Measurements from ENCODE around the gene OR9G1.

Gene OR9G1

DNA sequence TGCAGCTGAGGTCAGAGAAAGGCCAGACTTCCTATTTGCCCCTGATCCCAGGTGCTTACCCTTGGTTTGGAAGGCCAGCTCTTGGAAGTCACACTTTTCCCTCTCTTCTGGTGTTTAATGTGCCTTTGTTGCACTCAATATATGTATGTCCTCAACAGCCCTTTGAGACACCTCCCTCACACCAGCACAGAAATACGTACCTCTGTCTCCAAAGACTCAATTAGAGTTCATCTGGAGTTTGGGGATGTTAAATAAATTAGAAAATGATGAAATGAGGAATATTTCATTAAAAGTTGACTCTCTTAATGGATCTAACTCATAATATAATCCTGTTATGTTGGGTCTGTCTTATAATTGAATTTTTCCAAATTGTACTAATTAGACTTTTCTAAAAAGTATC lies 49.7 kb downstream of the OR9G1 start, which contains the start of gene OR9G4:
Gene OR9G4 (minus strand): TSS at position 101 of the 400 bp plus-strand sequence. CDS start 4,931 bp downstream, outside the sequence.
- Histone ChIP-seq H3K27me3 (ENCODE audit: insufficient read depth, low read length, poor library complexity, severe bottlenecking) (no peaks in the 10 kb centered on the region), H3K4me3 (ENCODE audit: low read length, poor library complexity, severe bottlenecking) (no peak within 1 kb of the TSS), H3K9me2 (replicated peaks; ENCODE audit: low read depth, low read length) (no peaks in the 10 kb centered on the region), H3K36me3 (ENCODE audit: insufficient read depth, low read length) (no peaks in the 10 kb centered on the region), H4K20me1 (ENCODE audit: insufficient read depth, low read length, poor library complexity, severe bottlenecking) (no peaks in the 10 kb centered on the region), H3K4me2 (ENCODE audit: low read depth, low read length, poor library complexity, severe bottlenecking) (no peak within 1 kb of the TSS), H3K79me2 (ENCODE audit: insufficient read depth, low read length) (no peaks in the 10 kb centered on the region), H3K4me1 (ENCODE audit: insufficient read depth, low read length, poor library complexity, severe bottlenecking) (no peaks in the 10 kb centered on the region), H3K9ac (ENCODE audit: low read depth, low read length, poor library complexity, severe bottlenecking) (no peak within 1 kb of the TSS), H2AFZ (ENCODE audit: low read length) (no peak within 1 kb of the TSS), H3K9me3 (ENCODE audit: insufficient read depth, low read depth, low read length) (no peaks in the 10 kb centered on the region), H3F3A (ENCODE audit: low read depth) (no peaks in the 10 kb centered on the region)
- TF ChIP-seq, protein P1, sequence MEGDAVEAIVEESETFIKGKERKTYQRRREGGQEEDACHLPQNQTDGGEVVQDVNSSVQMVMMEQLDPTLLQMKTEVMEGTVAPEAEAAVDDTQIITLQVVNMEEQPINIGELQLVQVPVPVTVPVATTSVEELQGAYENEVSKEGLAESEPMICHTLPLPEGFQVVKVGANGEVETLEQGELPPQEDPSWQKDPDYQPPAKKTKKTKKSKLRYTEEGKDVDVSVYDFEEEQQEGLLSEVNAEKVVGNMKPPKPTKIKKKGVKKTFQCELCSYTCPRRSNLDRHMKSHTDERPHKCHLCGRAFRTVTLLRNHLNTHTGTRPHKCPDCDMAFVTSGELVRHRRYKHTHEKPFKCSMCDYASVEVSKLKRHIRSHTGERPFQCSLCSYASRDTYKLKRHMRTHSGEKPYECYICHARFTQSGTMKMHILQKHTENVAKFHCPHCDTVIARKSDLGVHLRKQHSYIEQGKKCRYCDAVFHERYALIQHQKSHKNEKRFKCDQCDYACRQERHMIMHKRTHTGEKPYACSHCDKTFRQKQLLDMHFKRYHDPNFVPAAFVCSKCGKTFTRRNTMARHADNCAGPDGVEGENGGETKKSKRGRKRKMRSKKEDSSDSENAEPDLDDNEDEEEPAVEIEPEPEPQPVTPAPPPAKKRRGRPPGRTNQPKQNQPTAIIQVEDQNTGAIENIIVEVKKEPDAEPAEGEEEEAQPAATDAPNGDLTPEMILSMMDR (conservative IDR thresholded peaks at IDR 0.05; ENCODE audit: low read length): no peak
- TF ChIP-seq EZH2phosphoT487 (IDR thresholded peaks at IDR 0.05; ENCODE audit: borderline replicate concordance): no peak

DNA sequence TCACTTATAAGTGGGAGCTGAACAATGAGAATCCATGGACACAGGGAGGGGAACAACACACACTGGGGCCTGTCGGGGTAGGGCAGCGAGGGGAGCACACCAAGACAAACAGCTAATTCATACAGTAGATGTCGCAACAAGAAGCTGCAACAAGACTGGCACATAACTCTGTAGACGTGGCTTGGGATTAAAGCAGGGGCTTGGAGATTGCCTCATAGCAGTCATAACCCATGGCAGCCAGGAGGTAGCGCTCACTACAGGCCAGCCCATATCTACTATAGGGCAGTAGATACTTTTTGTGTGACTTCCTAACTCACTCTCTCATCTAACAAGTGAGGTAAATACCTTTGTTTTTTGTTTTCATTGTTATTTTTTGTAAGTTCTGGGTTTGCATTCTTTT lies 51.3 kb downstream of the OR9G1 start:
- Histone ChIP-seq H3K9me2 (replicated peaks; ENCODE audit: low read depth, low read length) (no peaks in the 10 kb centered on the region), H4K20me1 (ENCODE audit: insufficient read depth, low read length, poor library complexity, severe bottlenecking) (no peaks in the 10 kb centered on the region)
- TF ChIP-seq EZH2phosphoT487 (IDR thresholded peaks at IDR 0.05; ENCODE audit: borderline replicate concordance): no peak
- TF ChIP-seq, protein P1 (conservative IDR thresholded peaks at IDR 0.05; ENCODE audit: low read length): no peak

DNA sequence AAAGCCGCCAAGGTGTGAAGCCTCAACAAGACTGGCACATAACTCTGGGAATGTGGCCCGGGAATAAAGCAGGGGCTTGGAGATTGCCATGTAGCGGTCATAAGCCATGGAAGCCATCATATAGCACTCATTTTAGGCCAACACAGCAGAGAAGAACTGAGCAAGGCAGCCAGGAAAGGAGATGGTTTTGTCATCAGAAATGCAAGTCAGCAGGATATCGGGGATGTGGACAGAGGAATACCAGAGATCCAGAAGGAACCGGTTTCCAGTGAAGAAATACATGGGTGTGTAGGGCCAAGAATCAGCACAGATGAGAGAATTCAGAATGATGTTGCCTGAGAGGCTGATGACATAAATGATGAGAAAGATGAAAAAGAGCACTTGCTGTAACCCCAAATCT lies 52.6 kb downstream of the OR9G1 start:
- Histone ChIP-seq H3K4me2 (ENCODE audit: low read depth, low read length, poor library complexity, severe bottlenecking) (no peak overlapping the region), H2AFZ (ENCODE audit: low read length) (no peak overlapping the region), H3K4me3 (ENCODE audit: low read length, poor library complexity, severe bottlenecking) (no peak overlapping the region), H3K9me3 (ENCODE audit: insufficient read depth, low read depth, low read length) (no peaks in the 10 kb centered on the region), H3K9me2 (replicated peaks; ENCODE audit: low read depth, low read length) (no peaks in the 10 kb centered on the region), H3K79me2 (ENCODE audit: insufficient read depth, low read length) (no peaks in the 10 kb centered on the region), H3F3A (ENCODE audit: low read depth) (no peaks in the 10 kb centered on the region), H4K20me1 (ENCODE audit: insufficient read depth, low read length, poor library complexity, severe bottlenecking) (no peaks in the 10 kb centered on the region), H3K27me3 (ENCODE audit: insufficient read depth, low read length, poor library complexity, severe bottlenecking) (no peaks in the 10 kb centered on the region), H3K4me1 (ENCODE audit: insufficient read depth, low read length, poor library complexity, severe bottlenecking) (no peaks in the 10 kb centered on the region), H3K36me3 (ENCODE audit: insufficient read depth, low read length) (no peaks in the 10 kb centered on the region), H3K9ac (ENCODE audit: low read depth, low read length, poor library complexity, severe bottlenecking) (no peak overlapping the region)
- TF ChIP-seq, protein P1 (conservative IDR thresholded peaks at IDR 0.05; ENCODE audit: low read length): no peak
- TF ChIP-seq EZH2phosphoT487 (IDR thresholded peaks at IDR 0.05; ENCODE audit: borderline replicate concordance): no peak

More for the DNA sequence above, 51.3 kb downstream of the OR9G1 start:
- Histone ChIP-seq H3K4me3 (ENCODE audit: low read length, poor library complexity, severe bottlenecking) (no peak overlapping the region), H3K27me3 (ENCODE audit: insufficient read depth, low read length, poor library complexity, severe bottlenecking) (no peaks in the 10 kb centered on the region), H3F3A (ENCODE audit: low read depth) (no peaks in the 10 kb centered on the region), H3K4me2 (ENCODE audit: low read depth, low read length, poor library complexity, severe bottlenecking) (no peak overlapping the region), H3K4me1 (ENCODE audit: insufficient read depth, low read length, poor library complexity, severe bottlenecking) (no peaks in the 10 kb centered on the region), H3K9ac (ENCODE audit: low read depth, low read length, poor library complexity, severe bottlenecking) (no peak overlapping the region), H3K79me2 (ENCODE audit: insufficient read depth, low read length) (no peaks in the 10 kb centered on the region), H2AFZ (ENCODE audit: low read length) (no peak overlapping the region), H3K36me3 (ENCODE audit: insufficient read depth, low read length) (no peaks in the 10 kb centered on the region), H3K9me3 (ENCODE audit: insufficient read depth, low read depth, low read length) (no peaks in the 10 kb centered on the region)

Data from Loucy (cell line).